Measurements from ENCODE around the gene PPA2. TPM values are rescaled to one million over a fixed set of nuclear protein-coding genes. Genes with fewer than 3 reads are reported as not detected.

The PPA2 gene
- total and polyA plus RNA-seq, 8 donors: 25.3 to 56.3 (median 39.3) TPM

DNA sequence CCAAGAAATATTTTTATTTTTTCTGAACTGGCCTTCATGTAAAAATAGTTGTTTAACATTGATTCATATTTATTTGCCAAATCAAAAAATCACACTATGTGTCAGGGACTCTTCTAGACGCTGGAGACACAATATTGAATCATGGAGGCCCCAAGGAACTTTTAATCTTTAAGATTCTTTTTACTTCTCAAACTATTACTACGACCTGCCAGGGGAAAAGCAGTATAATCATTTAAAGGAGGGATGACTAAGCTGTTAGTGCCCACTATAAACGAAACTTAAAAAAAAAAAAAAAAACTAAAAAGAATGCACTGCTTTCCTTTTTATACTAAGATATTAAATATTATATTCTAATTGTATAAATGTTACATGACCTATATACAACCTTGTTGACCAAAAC lies 84.7 kb downstream of the PPA2 start:
- H3K27ac ChIP-seq: no peak overlapping the region
- ATAC-seq (no peak), FAIRE-seq (no peak), DNase-seq (no peak)
- H3K27me3 ChIP-seq: no peaks in the 10 kb centered on the region
- H3K4me3 ChIP-seq: no peak overlapping the region
- H3K9me3 ChIP-seq: no peaks in the 10 kb centered on the region
- intact Hi-C loops (cut with DNase I): no loop called here
- H3K4me1 ChIP-seq: no peaks in the 10 kb centered on the region
- TF ChIP-seq, protein P1, sequence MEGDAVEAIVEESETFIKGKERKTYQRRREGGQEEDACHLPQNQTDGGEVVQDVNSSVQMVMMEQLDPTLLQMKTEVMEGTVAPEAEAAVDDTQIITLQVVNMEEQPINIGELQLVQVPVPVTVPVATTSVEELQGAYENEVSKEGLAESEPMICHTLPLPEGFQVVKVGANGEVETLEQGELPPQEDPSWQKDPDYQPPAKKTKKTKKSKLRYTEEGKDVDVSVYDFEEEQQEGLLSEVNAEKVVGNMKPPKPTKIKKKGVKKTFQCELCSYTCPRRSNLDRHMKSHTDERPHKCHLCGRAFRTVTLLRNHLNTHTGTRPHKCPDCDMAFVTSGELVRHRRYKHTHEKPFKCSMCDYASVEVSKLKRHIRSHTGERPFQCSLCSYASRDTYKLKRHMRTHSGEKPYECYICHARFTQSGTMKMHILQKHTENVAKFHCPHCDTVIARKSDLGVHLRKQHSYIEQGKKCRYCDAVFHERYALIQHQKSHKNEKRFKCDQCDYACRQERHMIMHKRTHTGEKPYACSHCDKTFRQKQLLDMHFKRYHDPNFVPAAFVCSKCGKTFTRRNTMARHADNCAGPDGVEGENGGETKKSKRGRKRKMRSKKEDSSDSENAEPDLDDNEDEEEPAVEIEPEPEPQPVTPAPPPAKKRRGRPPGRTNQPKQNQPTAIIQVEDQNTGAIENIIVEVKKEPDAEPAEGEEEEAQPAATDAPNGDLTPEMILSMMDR (IDR thresholded peaks at IDR 0.05): no peak
- H3K36me3 ChIP-seq: no peaks in the 10 kb centered on the region
- 85 to 90% methylated on average over 3 of the region's 3 CpGs for WGBS, 2 donors

DNA sequence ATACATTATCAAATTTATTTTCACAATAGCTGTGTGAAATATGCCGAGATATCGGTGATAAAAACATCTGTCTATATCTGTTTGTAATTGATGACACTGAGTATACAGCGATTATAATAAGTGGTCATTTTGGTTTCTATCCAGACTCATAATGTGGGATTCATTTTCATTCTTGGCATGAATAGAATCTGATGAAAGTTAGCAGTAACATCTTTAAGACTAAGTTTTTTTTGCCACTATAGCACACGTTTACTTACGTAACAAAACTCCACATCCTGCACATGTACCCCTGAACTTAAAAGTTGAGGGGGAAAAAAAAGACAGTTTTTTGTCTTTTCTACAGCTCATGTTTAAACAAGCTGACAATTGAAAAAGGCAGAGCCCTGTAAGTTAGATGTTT lies 86.4 kb downstream of the PPA2 start:
- Histone ChIP-seq H3K36me3 (no peaks in the 10 kb centered on the region), H3K27ac (no peak overlapping the region), H3K9me3 (no peaks in the 10 kb centered on the region), H3K27me3 (no peaks in the 10 kb centered on the region), H3K4me1 (no peaks in the 10 kb centered on the region), H3K4me3 (no peak overlapping the region)
- TF ChIP-seq, protein P1 (IDR thresholded peaks at IDR 0.05): no peak
- FAIRE-seq: no peak
- intact Hi-C loops (cut with DNase I): no loop called here
- no peak for DNase-seq
- ATAC-seq: no peak
- WGBS, 2 donors: 92 to 94% methylated on average over 5 of the region's 5 CpGs

DNA sequence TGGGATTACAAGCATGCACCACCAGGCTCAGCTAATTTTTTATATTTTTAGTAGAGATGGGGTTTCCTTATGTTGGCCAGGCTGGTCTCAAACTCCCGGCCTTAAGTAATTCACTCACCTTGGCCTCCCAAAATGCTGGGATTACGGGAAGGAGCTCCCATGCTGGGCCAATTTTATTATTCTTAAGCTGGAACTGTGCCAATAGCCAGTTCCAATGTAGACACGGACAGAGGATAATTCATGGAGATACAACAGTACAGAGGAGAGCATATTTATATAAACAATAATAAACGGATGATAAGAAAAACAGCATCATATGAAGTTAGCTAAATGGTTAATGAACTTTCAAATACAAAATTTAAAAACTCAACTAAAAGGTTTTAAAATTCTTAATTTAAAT lies 87.8 kb downstream of the PPA2 start:
- WGBS, 2 donors: 84 to 87% methylated on average over 4 of the region's 4 CpGs
- no peaks in the 10 kb centered on the region for H3K36me3 ChIP-seq
- H3K9me3 ChIP-seq: no peaks in the 10 kb centered on the region
- no peak for FAIRE-seq
- no peak overlapping the region for H3K4me3 ChIP-seq
- intact Hi-C loops (cut with DNase I): no loop called here
- H3K27me3 ChIP-seq: no peaks in the 10 kb centered on the region
- H3K27ac ChIP-seq: no peak overlapping the region
- ATAC-seq: no peak
- no peak for DNase-seq
- H3K4me1 ChIP-seq: no peaks in the 10 kb centered on the region
- TF ChIP-seq, protein P1 (IDR thresholded peaks at IDR 0.05): no peak

DNA sequence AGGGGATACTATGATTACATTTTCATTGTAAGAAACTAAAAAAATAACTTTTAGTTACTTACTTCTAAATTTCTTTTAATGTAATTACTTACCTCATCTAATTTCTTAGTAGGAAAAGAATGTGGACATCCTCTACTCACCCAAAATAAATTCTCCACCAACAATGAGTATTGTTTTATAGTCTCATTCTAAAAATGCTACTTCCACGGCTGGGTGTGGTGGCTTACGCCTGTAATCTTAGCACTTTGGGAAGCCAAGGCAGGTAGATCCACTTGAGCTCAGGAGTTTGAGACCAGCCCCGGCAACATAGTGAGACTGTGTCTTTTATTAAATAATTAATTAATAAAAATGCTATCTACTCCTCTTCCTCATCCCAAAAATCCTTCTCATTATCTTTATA lies 99.8 kb downstream of the PPA2 start:
- H3K4me3 ChIP-seq: no peak overlapping the region
- no peak for ATAC-seq
- 93 to 95% methylated on average over 3 of the region's 3 CpGs for WGBS, 2 donors

DNA sequence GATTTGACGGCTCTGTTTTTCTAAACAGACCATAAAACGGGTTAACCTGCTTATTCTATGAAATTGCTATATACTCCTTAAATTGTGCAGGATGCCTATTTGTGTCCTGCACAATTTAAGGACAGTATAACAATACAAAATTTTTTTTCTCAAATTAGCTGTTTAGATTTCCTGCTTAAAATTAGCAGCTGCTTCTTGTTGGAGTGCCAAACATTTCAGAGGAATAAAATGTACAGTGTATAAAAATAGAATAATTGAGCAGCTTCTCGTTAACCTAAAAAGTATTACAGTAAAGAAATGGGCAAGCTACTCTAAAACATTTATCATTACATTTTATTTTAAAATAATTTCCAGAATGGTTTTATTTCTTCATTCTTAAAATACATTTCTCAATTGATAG lies 100.5 kb downstream of the PPA2 start:
- ATAC-seq: no peak
- H3K4me1 ChIP-seq: no peaks in the 10 kb centered on the region
- DNase-seq: no peak
- H3K4me3 ChIP-seq: no peak overlapping the region
- no peak for FAIRE-seq
- intact Hi-C loops (cut with DNase I): no loop called here
- WGBS, 2 donors: 92 to 98% methylated on average over 3 of the region's 3 CpGs
- H3K36me3 ChIP-seq: peaks cover 0 to 16% (median 0%) of the 10 kb centered on the region in 3 donors
- TF ChIP-seq, protein P1 (IDR thresholded peaks at IDR 0.05): no peak
- H3K27me3 ChIP-seq: no peaks in the 10 kb centered on the region
- no peaks in the 10 kb centered on the region for H3K9me3 ChIP-seq
- H3K27ac ChIP-seq: no peak overlapping the region

More for the DNA sequence above, 99.8 kb downstream of the PPA2 start:
- Histone ChIP-seq H3K27me3 (no peaks in the 10 kb centered on the region), H3K9me3 (no peaks in the 10 kb centered on the region), H3K27ac (no peak overlapping the region), H3K4me1 (no peaks in the 10 kb centered on the region), H3K36me3 (peaks cover 0 to 8% (median 0%) of the 10 kb centered on the region in 3 donors)
- DNase-seq (no peak), FAIRE-seq (no peak)
- intact Hi-C loops (cut with DNase I): no loop called here
- TF ChIP-seq, protein P1 (IDR thresholded peaks at IDR 0.05): no peak

Measured in pancreas (tissue), 10 donors.